ENCODE results near the gene ARL13A.
"Not testable (repeated sequence)": the region's sequence is repeated elsewhere in the genome, so short reads cannot be mapped to it uniquely, and the experiment has no call there.

Gene ARL13A

DNA sequence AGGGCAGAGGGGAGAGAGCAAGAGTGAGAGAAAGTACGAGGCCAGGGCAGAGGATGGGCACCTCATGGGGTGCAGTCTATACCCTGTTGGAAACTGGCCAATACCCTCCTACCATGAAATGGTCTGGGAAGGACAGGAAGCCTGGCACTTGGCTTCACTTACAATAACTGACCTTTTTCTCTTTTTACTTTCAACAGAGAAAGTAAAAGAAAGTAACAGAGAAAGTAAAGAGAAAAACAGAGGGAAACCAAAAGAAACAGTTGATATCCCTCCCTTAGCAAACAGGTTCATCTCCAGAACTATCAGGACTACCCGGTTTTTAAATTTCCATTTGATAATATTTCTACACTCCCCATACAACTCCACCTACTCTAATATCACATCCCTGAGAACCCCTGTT lies 20.6 kb downstream of the ARL13A start:
- DNase-seq (ENCODE audit: low read depth), result no peak

DNA sequence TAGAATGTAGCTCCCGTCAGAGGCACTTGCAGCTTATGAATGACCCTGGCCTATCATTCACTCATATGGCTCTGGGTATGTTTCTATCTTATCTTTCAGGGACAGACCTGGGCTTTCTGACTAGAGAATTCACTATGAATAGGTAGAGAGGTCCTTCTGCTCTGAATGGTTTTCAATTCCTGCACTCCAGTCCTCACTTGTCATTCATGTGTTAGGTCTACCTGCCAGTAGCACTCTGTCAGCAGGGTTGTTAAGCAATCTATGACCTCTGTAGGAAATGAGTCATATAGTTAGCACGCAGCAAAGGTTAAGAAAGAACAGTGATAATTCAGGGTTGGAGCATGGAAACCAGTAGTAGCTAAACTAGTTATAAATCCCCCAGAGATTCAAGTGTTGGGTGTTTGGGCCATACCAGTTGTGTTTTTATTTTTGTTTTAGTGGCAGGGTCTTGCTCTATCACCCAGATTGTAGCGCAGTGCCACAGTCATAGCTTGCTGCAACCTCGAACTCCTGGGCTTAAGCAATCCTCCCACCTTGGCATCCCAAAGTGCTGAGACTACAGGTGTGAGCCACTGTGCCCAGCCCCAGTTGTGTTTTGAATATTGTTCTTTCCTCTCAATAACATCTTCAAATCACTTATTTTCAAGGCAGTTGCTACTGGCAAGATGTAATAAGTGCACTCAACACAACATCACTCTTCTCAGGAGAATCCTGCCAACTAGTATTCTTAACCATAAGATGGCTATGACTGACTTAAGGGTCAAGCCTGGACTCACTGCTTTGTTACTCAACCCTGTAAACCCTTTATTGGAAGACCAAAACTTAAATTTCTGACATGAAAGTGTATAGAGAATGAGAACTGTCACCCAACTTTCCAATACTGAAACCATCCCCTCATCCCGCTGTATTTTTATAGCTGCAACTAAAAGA lies 25.1 kb downstream of the ARL13A start:
- no peak for DNase-seq (ENCODE audit: low read depth)

DNA sequence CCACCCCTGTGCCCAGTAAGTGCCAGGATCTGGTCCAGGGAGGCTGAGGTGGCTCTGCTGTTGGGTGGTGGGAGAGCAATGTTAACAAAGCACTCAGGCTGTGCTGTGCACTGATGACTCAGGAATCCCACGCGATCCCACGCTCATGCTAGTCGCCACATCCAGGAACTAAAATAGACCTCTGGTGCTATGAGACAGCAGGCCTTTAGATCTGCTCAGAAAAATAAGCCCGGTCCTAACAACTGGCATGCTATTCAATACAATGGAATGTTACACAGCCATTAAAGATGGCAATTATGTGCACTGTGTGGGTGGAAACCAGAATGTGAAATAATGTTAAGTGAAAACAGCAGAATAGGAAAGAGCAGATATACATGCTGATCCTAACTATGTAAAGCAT lies 26.0 kb downstream of the ARL13A start:
- DNase-seq (ENCODE audit: low read depth), result no peak

DNA sequence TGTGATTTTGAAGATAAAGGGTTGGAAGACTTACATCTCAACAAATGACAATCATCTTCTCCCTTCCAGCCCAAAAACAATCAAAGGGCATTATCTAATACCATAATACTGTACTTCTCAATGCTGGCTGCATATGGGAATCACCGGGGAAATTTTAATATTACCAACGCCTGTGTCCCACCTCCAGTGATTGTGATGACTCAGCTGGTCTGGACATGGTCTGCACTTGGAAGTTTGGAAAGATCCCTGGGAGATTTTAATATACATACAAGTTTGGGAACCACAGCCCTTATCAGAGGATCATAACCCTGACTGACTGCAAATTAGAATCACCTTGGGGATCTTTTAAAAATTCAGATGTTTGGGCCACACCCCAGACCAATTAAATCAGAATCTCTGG lies 29.9 kb downstream of the ARL13A start:
- DNase-seq (ENCODE audit: low read depth), result no peak

DNA sequence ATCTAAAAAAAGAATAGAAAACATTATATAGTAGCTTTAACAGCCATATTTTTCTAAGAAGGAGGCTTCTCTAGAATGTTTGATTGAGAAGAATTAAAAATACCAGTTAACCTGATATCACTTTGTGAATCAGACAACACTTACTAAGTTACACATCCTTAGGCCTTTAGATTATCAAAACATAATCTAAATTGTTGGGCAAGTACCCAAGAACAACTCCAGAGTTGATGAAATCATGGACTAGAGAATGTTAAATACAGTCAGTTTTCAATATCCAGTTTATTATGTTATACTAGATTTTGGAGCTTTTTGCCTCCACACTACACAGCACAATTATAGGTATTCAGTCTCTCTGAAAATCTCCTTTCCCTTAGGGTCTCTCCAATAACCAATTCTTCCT lies 39.6 kb downstream of the ARL13A start:
- no peak for DNase-seq (ENCODE audit: low read depth)

DNA sequence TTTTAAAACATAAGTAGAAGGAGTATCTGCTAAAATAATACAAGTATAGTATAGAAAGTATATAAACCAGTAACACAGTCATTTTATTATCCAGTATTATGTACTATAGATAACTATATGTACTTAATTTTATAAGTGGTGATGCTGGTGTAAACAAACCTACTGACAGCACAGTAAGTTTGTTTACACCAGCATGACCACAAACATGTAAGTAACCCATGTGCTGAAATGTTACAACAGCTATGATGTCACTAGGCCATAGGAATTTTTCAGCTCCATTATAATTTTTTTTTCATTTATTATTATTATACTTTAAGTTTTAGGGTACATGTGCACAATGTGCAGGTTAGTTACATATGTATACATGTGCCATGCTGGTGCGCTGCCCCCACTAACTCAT lies 42.5 kb downstream of the ARL13A start:
- DNase-seq (ENCODE audit: low read depth), result not testable (repeated sequence)

DNA sequence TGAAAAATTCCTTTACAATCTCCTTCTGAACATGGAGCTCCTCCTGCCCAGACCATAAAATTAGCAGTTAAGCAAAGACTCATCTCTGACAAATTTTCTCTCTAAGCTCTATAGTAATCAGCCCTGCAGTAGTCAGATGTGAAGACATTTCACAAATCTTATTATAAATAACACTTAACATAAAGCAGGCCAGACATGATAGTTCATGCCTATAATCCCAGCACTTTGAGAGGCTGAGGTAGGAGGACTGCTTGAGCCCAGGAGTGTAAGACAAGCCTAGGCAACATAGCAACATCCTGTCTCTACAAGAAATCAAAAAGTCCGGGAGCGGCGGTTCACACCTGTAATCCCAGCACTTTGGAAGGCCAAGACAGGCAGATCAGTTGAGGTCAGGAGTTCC lies 52.5 kb downstream of the ARL13A start:
- no peak for DNase-seq (ENCODE audit: low read depth)

DNA sequence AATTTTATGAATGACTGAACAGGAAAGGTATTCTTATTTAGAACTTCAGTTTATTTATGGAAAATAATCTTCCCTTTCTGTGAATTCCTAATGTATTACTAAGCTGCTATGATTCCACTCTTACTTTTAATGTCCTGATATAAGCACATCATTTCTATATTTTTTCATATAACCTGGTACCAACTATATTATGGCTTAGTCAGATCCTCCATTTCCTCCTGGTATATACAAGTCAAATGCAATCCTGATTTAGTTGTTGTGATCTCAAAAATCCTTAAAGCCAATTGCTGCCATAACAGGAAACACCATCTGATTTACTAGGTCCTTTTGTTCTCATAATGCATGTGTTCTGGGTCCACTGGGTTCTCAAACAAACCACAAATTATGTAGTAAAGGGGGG lies 55.6 kb downstream of the ARL13A start:
- DNase-seq (ENCODE audit: low read depth), result no peak

DNA sequence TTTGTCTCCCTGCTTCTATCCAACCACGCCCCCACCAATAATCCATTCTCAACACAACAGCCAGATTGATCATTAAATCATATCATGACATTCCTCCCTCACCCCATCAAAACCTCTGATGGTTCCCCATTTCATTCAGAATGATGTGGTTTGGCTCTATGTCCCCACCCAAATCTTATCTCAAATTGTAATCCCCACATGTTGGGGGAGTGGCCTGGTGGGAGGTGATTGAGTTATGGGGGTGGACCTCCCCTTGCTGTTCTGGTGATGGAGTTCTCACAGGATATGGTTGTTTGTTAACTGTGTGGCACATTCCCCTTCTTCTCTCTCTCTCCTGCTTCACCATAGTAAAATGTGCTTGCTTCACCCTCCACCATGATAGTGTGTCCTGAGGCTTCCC lies 59.1 kb downstream of the ARL13A start:
- no peak for DNase-seq (ENCODE audit: low read depth)

DNA sequence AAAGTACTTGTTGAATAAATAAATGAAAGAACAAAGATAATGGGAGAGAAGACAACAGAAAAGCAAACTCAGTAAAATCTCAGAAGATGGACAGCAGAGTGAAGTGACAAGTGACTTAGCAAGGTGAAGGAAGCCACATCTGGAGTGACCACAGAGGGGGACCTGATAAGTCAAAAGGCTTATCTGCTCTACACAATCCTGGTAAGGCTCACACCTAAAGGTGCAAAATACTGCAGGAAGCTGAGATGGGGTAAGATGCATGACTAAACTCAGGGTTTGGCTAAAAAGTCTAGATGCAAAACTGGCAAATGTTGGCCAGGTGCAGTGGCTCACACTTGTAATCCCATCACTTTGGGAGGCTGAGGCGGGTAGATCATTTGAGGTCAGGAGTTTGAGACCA lies 60.2 kb downstream of the ARL13A start:
- DNase-seq (ENCODE audit: low read depth), result no peak

DNA sequence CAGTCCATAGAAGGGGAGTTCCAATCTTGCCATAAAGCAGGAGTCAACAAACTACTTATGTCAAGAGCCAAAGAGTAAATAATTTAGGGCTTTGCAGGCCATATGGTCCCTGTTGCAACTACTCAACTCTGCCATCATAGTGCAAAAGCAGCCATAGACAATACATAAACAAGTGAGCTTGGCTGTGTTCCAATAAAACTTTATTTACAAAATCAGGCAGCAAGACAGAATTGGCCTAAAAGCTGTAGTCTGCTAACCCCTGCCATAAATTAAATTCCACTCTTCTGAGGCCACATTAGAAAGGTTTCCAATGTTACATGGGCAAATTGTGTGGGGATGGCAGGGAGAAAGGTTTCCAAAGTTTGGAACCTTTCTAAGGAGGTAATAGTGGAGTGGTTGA lies 67.7 kb downstream of the ARL13A start:
- no peak for DNase-seq (ENCODE audit: low read depth)

DNA sequence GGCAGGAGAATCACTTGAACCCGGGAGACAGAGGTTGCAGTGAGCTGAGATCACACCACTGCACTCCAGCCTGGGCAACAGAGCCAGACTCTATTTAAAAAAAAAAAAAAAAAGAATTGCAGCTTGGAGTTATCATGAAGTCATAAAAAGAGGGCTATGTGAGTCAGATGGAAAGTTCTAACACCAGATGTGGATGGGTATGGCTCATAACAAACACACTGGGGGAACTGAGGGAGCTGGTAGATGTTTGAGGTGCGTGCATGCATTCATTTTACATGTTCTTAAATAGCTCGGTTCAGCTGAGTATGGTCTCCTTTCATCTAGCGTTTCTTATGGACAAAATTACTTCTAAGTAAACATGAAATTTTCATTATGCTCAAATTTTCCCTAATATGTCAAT lies 70.7 kb downstream of the ARL13A start:
- DNase-seq (ENCODE audit: low read depth), result no peak
